NCI-H2227 (cell line): ENCODE results near the gene MYLK.
"Not testable (repeated sequence)": the region's sequence is repeated elsewhere in the genome, so short reads cannot be mapped to it uniquely, and the experiment has no call there.

Source experiments
- DNase-seq: peaks from one replicate; lab custom pipeline; 2025; ENCODE audit not compliant: unreplicated experiment; lab: John Stamatoyannopoulos, UW

Gene MYLK

DNA sequence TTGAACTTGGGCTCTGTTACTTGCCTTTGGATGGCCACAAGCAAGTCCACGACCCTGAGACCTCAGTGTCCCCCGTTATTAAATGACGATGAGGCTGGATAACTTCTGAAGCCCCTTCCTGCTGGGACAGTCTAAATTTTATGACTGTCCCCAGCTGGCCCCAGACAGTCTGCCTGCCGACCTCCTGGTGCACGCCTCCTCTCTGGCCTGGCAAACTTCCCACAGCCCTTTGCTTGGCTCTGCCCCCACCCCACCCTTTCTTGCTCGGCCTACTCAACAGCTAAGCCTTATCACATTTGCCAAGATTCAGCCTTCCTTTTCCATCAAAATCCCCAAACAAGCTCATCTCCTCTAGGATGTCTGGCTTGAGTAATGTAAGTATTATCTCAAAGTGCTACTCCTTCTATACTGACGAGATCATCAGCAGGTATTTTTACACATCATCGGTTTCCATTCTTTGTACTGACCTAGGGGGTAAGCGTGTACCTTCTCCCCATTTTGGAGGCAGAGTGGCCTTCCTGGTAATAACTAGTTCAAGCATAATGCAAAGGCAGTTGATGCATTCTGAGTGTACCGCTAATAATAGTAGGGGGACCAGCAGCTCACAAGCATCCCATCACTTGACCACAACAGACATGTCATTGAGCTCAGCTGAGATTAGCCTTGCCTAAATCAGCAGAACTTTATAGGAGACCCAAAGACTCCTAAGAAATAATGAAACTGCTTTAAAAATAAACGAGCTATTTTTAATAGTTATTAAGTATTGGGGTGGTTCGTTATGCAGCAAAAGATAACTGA is 178.4 kb downstream of the MYLK start:
- no peak for DNase-seq

GRCh38 chr3:123703663-123704062 is 180.5 kb downstream of the MYLK start:
- not testable (repeated sequence) for DNase-seq

DNA sequence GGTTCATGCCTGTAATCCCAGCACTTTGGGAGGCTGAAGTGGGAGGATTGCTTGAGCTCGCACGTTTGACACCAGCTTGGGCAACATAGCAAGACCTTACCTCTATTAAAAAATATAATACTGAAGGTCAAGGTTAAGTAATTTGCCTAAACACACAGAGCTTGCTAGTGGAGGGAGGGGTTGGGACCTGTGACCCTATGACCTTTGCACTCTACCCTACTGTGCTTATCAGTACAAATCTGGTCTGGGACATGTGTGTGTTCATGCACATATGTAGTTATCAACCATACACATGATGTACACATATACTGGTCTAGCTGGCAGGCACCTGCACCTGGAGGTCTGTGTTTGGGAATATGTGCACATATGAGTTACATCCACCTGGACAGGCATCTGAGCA is 181.4 kb downstream of the MYLK start:
- DNase-seq: no peak

DNA sequence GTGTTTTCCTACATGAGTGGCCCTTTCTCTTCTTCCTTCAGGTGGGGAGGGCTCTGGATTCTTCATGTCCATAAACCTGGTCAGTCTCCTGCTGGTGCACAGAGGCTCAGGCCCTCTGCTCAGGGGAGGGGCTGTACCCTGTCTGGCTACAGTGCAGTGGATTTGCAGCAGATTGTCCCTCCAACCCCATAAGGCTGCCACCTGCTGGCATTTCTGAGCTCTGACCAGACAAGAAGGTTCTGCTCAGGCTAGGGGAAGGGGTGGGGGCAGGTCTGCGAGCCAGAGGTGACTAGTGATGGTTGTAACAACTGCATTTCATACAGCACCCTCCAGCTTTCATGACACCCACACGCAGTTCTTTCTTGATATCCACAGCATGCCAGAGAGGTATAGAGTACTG is 182.1 kb downstream of the MYLK start:
- DNase-seq: peak; percentile 68

GRCh38 chr3:123700791-123701722 is 183.1 kb downstream of the MYLK start:
- DNase-seq: no peak

DNA sequence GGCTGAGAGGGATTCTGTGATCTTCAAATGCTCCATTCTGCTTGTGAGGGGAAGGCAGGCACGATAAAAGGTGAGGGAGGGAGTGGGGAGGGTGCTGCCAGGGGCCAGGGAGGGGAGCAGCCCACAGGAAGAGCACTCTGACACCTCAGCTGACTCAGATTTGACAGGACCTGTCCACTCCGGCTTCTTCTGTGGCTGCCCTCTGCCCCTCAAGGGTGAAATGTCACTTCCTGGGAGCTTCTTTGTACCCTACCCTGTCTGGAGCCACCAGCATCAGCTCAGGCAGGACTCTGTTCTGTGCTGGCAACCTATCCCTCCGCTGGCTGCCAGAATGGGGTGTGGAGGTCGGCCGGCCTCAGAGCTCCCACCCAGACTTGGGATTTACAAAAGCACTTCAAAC is 185.3 kb downstream of the MYLK start:
- no peak for DNase-seq

- DNase-seq: no peak
Measured at GRCh38 chr3:123696808-123697207, 187.3 kb downstream of the MYLK start.

GRCh38 chr3:123695731-123696640 is 188.1 kb downstream of the MYLK start:
- DNase-seq: no peak

- DNase-seq: no peak
Measured at GRCh38 chr3:123695152-123695551, 189.0 kb downstream of the MYLK start.

- no peak for DNase-seq
Measured at GRCh38 chr3:123694366-123695087, 189.6 kb downstream of the MYLK start.

DNA sequence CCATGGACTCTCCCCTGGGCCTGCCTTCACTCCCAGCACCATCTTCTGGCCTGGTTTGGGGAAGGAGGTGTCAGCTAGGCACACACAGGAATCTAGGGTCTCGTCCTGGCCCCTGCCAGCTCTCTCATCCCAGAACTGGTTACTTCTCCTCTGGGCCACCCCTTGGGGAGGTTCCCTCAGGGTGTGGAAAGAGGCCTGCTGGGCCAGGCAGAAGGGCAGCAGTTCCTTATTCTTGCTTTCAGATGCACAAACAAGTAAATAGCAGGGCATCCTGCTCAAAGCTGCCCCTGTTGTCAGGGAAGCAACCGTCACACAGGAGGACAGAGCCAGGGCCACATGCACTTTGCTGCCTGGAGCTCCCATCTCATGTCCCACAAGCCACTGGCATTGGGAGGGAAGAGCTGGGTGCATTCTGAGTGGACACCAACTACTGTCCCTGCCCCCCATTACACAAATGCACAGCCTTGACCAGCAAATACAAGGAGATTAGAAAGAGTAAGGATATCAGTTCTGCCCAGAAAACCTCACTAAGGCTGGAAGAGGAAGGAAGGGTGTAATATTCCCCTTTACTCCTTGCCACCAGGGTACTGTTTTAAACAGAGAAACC is 190.4 kb downstream of the MYLK start:
- no peak for DNase-seq

DNA sequence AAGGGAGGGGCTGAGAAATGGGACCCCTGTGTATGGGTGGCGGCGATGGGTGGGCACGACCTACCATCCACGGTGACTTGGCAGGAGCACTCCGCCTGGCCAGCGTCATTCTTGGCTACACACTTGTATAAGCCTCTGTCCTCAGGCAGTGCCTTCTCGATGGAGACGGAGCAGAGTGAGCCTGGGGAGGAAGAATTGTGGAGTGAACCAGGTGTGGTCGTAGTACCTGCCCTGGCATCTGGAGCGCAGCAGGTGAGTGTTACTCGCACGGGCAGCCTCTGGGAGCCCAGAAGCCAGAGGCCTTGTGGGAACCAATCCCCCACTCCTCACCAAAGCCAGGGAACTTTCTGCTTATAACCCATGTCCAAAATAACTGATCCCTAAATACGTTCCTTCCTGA is 191.5 kb downstream of the MYLK start:
- no peak for DNase-seq

GRCh38 chr3:123692041-123692440 is 192.1 kb downstream of the MYLK start:
- no peak for DNase-seq

- DNase-seq: no peak
Measured at GRCh38 chr3:123689831-123690230, 194.3 kb downstream of the MYLK start.

- no peak for DNase-seq
Measured at GRCh38 chr3:123688241-123688747, 195.8 kb downstream of the MYLK start.

- DNase-seq: no peak
Measured at GRCh38 chr3:123687286-123687685, 196.8 kb downstream of the MYLK start.

DNA sequence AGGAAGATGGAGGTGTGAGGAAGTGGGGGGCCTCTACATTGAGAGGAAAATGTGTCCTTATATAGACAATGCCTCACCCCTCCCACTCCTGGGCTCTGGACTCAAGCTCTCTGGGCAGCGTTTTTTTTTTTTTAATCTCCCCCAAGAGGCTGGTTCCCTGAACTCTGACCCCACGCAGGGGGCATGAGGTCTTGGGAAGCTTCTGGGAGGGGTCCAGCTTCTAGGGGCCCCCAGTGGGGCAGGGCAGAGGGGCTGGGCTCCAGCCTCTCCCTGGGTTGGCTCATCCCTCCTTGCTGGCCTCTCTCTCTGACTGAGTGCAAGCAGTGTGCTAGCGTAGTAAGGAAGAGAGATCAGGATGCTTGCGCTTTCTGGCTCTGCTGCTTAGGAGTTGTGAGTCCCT is 197.9 kb downstream of the MYLK start:
- DNase-seq: no peak

DNA sequence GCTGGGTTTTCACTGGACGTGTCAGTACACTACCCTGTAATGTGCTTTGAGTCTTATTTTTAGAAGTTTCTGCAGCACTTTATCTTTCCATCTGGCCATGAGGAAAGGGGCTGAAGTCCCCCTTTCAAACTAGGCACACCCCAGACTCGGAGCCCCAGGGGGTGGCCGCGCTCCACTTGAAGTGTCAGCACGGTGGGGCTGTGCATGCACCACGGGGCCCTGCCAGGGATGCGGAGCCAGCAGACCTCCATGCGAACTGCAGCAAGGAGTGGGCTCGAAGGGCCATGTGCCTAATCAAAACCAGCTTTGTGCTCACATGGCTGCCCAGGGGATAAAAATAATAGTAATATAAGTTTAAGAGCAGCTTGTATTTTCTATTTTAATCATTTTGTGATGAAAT is 198.4 kb downstream of the MYLK start:
- DNase-seq: no peak

GRCh38 chr3:123684636-123685035 is 199.5 kb downstream of the MYLK start:
- DNase-seq: no peak

GRCh38 chr3:123684209-123684608 is 199.9 kb downstream of the MYLK start:
- DNase-seq: no peak
